T1000 (cell line): ENCODE measurements around the gene ATP13A2.
A peak's percentile ranks its signal among the peaks of the same experiment; 100 is the strongest.
"Not testable (repeated sequence)": the region's sequence is repeated elsewhere in the genome, so short reads cannot be mapped to it uniquely, and the experiment has no call there.

Experiments
- DNase-seq: peaks from one replicate; lab custom pipeline; 2025; ENCODE audit warnings: mixed read lengths; lab: John Stamatoyannopoulos, UW

ATP13A2 gene

DNA sequence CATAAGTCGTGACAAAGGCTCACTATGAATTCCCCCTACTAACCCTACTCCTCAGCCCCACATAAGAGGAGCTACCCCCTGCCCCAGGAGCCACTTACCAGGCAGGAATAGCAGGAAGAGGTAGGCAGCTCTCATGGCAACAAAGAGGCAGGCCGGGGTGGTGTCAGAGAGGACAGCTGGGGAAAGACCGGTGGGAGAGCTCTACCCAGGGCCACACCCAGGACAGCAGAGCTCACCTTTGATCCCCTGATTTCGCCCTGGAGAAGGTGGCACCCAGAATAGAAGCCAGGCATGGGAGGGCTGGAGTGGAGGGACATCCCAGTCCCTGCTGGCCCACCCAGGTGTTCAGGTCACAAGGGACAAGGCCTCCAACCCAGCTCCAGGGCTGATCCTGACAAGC is 33.6 kb downstream of the ATP13A2 start:
- no peak for DNase-seq

DNA sequence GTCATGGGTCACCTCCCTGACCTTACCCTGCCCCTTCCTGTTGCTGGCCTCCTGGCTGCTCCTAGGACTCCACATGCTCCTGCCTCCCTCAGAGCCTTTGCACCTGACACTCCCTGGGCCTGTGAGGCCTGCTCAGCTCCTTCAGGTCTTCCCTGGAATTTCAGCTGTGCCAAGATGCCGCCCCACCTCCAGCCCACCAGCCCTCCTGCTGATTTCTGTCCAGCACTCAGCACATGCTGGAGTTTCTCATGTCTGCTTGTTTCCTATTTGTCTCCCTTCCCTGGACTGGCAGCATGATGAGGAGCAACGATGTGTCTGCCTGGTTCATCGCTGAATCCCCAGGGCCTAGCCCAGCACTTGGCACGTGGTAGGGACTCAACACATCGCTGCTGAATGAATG is 34.4 kb downstream of the ATP13A2 start:
- DNase-seq, result no peak

DNA sequence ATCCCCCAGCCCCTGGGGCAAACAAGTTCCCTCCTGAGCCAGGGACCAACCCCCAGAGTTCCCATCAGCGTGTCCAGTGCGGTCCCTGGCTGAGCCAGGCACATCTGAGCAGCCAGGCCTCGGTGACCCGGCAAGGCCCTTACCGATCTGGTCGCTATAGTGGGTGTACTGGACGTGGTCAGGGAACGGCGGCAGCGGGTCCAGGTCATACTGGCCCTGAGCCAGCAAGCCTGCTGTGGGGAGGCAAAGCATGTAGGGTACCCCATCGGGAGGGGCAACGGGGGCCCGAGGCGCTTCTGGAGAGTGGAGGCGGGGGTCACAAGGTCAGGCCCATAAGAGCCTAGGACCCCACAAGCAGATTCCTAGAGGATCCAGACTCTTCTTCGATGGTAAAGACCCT is 34.8 kb downstream of the ATP13A2 start:
- DNase-seq, result no peak

DNA sequence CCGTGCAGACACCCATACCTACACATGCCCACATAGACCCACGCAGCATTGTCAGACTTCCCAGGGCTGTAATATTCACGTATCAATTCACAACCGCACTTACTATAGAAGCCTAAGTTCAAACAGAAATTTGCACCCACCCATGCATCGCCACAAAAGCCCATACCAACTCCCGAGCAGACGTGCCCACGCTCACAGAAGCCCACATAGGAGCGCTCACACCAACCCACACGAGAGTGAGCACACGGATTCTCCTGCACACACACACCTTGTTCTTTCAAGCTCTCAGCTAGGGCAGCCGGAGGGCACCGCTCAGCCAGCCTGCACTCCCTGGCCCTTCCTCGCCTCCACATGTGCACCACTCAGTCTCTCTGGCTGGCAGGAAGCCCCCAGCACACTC is 35.9 kb downstream of the ATP13A2 start:
- DNase-seq, result no peak

DNA sequence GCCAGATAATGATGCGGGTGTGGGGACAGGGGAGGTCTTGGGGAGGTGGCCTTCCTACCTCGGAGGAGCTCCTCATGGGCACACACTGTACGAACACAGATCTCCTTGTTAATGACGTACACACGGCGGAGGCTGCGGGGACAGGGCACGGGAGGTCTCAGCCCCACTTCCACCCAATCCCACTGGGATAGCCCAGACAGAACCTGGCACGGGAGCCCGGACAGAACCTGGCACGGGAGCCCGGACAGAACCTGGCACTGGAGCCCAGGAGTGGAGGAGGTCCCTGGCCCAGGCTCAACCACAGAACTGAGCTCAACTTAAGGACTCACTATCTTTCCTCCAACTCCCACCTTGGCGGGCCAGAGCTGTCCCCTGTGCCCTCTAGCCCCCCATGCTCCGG is 36.5 kb downstream of the ATP13A2 start:
- DNase-seq, result no peak

- no peak for DNase-seq
Measured at GRCh38 chr1:16973215-16973614, 38.5 kb downstream of the ATP13A2 start.

- no peak for DNase-seq
Measured at GRCh38 chr1:16972189-16972895, 39.4 kb downstream of the ATP13A2 start.

- no peak for DNase-seq
Measured at GRCh38 chr1:16971341-16972188, 40.2 kb downstream of the ATP13A2 start.

GRCh38 chr1:16970132-16970910 is 41.4 kb downstream of the ATP13A2 start:
- DNase-seq, result no peak

DNA sequence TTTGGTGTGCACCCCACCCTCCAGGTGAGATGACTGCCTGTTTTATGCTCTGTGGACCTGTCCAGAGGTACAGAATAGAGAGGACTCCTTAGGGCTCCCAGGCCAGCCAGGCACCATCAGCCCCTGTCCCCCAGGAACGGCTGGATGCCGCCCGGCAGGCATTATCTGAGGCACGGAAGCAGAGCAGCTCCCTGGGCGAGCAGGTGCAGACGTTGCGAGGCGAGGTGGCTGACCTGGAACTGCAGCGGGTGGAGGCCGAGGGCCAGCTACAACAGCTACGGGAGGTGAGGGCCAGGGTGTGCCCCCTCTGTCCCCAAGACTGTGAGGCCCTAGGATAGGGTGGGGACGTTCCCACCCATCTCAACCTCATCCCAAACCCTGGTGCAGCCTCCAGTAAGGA is 42.1 kb downstream of the ATP13A2 start:
- no peak for DNase-seq

GRCh38 chr1:16969057-16969611 is 42.6 kb downstream of the ATP13A2 start:
- no peak for DNase-seq

- DNase-seq, result no peak
Measured at GRCh38 chr1:16968372-16968771, 43.4 kb downstream of the ATP13A2 start.

- no peak for DNase-seq
Measured at GRCh38 chr1:16967962-16968361, 43.8 kb downstream of the ATP13A2 start.

- no peak for DNase-seq
Measured at GRCh38 chr1:16967095-16967575, 44.6 kb downstream of the ATP13A2 start.

DNA sequence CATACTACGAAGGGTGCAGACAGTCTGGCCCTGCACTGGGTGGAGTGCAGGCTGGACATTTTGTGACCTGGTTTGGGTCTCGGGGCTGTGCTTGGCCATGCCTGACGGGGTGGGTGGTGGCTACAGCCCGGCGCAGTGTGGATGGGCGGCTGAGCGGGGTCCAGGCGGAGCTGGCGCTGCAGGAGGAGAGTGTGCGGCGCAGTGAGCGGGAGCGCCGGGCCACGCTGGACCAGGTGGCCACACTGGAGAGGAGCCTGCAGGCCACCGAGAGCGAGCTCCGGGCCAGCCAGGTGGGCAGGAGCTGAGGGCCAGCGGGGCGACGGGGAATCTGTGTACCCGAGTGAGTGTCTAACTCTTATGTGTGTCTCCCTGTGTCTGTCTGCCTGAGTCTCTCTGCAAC is 45.4 kb downstream of the ATP13A2 start:
- DNase-seq, result no peak

GRCh38 chr1:16965486-16966067 is 46.2 kb downstream of the ATP13A2 start:
- DNase-seq, result no peak

DNA sequence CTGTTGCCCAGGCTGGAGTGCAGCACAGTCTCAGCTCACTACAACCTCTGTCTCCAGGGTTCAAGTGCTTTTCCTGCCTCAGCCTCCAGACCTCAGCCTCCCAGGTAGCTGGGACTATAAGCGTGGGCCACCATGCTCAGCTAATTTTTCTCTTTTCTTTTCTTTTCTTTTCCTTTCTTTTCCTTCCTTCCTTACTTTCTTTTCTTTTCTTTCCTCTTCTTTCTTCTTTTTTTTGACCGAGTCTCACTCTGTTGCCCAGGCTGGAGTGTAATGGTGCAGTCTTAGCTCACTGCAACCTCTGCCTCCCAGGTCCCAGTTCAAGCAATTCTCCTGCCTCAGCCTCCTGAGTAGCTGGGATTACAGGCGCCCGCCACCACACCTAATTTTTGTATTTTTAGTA is 47.6 kb downstream of the ATP13A2 start:
- DNase-seq, result not testable (repeated sequence)

GRCh38 chr1:16961297-16962133 is 50.2 kb downstream of the ATP13A2 start:
- DNase-seq, result no peak

DNA sequence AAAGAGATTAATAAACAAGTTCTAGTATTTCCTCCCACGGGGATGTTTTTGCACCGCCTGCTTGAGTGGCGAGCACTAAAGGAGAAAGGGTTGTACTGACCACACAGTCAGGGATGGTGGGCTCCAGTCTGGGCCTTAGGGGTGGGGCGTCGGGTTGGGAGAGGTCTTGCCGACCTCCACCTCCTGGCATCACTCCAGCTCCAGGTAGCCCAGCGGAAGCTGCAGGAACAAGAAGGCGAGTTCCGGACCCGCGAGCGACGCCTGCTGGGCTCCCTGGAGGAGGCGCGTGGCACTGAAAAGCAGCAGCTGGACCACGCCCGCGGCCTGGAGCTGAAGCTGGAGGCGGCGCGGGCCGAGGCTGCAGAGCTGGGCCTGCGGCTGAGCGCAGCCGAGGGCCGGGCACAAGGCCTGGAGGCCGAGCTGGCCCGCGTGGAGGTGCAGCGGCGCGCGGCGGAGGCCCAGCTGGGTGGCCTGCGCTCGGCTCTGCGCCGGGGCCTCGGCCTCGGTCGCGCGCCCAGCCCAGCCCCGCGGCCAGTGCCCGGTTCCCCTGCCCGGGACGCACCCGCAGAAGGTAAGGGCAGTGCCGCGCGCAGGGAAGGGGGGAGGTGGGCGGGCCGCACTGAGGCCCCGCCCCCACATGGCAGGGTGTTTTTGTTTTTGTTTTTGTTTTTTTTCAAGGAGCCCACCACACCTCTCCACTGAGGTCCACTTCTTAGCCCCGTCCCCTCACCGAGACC is 51.0 kb downstream of the ATP13A2 start:
- peak; percentile 67 for DNase-seq

DNA sequence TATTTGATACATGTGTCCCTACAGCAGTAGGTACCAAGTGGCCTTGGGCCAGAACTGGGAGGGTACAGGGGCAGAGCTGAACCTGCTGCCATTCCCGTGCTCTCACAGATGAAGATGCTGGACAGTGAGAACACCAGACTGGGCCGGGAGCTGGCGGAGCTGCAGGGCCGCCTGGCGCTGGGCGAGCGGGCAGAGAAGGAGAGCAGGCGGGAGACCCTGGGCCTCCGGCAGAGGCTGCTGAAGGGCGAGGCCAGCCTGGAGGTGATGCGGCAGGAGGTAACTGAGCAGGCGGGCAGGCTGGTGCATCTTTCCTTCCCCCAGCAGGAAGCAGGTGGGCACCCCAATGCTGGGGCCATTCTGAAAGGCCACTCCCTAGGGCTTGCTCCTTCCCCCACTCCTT is 53.3 kb downstream of the ATP13A2 start:
- DNase-seq, result no peak
